G401 (cell line): Measurements from ENCODE around the gene MVB12B. TPM values are rescaled to one million over a fixed set of nuclear protein-coding genes. Genes with fewer than 3 reads are reported as not detected.
A peak's percentile ranks its signal among the peaks of the same experiment; 100 is the strongest.
"Not testable (repeated sequence)": the region's sequence is repeated elsewhere in the genome, so short reads cannot be mapped to it uniquely, and the experiment has no call there.

Experiments
- DNase-seq: peaks from one replicate; pipeline ENCODE4 v3.0.0-alpha.2; 2015; ENCODE audit warnings: low spot score
- in situ Hi-C: cut with HindIII; loops from 2 replicates; pipeline ENCODE4 v1.10.0; 2016; ENCODE audit warnings: low sequenced_read_pairs, mixed read lengths
- total RNA-seq: library from RNA; depleted of rRNA; stranded (reverse); fragments of >200 nt; shearing (Covaris generic); gene quantifications from 2 replicates; pipeline ENCODE4 v1.2.3, GENCODE V29; 2014

Gene MVB12B
- total RNA-seq, 1 experiment from 2014 or later, result 7.0 TPM

DNA sequence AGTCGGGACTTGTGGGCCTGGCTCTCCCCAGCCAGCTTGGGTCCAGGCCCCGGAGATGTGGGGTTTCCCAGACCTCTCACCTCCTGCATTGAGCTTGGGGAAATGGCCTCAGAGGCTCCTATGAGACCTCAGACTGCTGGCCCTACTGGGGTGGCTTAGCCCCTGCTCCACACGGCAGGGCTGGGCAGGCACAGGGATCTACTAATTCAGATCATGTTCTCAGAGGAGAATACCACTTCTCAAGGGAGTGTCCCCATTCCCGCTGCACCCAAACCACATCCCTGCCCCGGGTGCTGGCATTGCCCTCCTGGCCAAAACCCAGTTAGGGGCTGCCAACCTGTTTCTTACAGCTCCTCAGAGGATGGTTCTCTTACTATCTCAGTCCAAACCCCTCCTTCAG, 205.0 kb downstream of the MVB12B start:
- in situ Hi-C loops, result no loop called here
- no peak for DNase-seq

DNA sequence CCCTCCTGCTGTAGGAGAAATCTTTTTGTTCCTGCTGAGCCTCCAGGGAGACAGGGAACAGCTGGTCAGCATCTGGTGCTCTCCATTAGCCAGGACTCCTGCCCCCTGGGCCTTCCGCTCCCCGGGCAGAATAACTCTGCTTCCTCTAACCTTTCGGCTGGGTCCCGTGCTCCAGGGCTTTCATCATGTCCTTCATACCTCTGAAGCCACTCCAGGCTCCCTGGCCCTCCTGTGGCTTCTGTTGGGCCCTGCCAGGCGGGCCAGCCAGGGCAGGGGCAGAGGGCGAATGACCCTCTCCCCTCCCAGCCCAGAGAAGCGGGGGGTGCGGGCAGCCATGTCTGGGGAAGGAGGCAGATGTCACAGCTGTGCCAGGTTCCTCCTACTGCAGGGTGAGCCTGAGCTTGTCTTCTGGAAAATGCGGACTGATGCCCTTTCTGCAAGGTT, 205.4 kb downstream of the MVB12B start:
- DNase-seq, result no peak

DNA sequence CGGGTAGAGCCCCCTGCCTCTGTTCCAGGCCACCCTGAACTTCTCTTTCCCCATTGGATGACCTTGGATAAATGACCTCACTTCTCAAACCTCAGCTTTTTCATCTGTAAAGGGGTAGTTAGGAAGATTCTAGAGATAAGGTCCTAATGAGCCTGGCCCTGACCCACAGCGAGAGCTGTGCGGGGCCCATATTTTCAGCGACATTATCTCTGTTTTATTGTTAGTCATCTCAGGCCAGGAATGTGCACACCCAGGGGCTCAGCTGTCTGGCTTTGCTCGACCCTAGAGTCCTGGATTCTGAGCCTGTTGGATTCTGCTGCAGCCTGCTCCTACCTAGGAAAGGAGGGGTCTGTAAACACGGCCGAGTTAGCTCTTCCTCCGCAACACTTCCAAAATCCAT, 205.9 kb downstream of the MVB12B start:
- no peak for DNase-seq
- in situ Hi-C loops, result no loop called here

More for the DNA sequence above, 205.4 kb downstream of the MVB12B start:
- in situ Hi-C loops, result no loop called here

DNA sequence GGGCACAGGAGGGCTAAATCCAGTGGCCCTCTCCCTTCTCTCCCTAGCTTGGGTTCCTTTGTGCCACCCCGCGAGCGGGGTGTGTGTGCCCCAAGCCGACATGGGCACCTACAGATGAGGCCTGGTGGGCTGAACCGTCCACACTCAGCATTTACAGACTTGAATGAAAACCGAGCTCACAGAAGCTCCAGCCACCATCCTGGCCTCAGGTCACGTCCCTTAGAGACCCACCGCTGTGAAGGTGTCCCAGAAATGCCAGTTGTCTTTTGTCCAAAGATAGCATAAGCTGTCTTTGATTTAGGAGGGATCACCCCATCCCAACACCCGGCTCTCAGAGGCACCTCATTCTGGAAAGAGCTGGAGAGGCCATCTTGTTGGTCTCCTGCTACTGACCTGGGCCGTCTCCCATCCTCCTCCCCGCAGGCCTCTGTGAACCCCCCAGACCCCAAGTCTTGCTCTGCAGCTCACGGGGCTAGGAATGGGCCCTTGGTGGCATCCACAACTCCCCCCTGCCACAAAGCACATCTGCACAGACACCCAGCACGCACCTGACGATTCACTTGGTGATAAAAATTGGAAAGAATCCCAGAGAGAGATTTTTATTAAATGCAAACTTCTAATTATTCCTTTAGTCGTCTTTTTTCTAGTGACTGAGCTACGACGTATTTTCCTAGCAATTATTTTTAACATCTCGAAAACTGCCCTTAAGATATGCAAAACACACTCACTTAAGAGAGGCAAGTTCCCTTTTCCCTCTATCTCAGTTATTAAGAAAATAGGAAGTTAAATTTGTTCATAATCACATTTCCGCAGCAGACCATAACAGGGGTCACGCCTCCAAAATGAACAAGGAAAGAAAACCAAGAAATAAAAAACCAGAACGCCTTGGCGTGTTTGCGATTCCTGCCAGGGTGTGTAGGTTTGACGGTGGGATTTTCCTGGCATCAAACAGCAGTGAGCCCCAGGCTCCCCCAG, 206.6 kb downstream of the MVB12B start:
- in situ Hi-C loops, result no loop called here
- no peak for DNase-seq

DNA sequence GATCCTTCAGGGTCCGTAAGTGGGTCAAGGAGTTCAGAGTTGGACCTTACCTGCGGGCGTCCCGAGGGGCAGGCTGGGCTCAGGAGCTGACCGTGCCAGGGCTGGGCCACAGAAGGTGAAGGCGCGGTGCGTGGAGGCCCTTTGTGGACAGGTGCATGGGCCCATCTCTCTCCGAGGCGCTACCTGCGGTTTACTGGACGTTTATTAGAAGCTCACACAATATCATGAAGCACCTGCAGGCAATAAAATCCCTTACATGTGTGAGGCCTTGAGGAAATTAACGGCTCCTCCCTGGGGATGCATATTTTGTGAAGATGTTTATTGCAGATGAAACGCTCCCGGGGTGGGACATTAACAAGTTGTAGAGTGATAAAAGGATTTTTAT, 207.3 kb downstream of the MVB12B start:
- in situ Hi-C loops, result no loop called here
- no peak for DNase-seq

DNA sequence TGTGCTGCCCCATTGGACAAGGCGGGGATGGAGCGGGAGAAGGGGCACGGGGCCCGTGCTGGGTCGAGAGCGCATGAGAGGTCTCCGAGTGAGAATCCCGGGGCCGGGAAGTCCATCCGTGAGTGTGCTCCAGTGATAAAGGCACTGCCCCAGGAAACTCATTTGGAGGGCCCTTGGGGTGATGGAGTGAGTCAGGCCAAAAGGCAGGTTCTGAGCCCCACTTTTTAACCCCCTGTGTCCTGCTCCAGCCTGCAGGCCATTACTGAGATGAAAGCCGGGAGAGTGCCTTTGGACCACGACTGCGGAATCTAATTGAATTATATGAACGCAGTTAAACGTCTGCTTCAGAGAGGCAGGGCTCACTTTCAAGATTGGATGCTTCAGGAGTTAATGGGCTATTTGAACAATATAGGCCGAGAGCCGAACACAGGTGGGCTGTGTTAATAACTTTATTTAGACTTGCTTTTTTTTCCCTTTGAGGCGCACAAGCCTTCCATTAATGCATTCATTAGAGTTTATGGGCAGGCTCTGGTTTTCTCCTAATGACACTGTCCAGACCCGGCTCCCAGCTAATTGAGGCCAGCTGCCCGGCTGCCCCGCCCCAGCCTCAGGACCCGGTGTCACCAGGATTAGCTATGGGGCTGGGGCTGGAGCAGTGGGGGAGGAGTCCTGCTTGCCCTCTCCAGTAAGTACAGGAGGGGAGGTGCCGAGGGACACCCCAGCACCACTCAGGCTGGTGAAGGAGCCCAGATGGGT, 208.0 kb downstream of the MVB12B start:
- DNase-seq, result peak; percentile 65

DNA sequence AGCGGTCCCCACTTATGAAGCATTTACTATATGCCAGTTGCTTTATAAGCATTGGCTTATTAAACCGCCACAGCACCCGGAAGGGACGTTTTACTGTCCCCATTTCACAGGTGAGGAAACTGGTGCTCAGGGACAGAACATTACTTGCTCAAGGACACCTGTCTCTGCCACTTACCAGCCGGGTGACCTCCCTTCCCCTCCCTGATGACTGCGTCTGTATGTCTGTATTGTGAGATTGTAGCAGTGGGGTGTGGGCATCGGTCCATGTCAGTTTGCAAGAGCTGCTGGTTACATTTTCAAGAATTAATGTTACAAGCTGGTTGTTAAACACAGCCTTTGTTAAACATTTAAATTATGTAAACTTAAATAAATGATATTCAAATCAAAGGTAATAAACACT, 209.5 kb downstream of the MVB12B start:
- no peak for DNase-seq
- in situ Hi-C loops, result no loop called here

More for the DNA sequence above, 208.0 kb downstream of the MVB12B start:
- in situ Hi-C loops, result no loop called here

DNA sequence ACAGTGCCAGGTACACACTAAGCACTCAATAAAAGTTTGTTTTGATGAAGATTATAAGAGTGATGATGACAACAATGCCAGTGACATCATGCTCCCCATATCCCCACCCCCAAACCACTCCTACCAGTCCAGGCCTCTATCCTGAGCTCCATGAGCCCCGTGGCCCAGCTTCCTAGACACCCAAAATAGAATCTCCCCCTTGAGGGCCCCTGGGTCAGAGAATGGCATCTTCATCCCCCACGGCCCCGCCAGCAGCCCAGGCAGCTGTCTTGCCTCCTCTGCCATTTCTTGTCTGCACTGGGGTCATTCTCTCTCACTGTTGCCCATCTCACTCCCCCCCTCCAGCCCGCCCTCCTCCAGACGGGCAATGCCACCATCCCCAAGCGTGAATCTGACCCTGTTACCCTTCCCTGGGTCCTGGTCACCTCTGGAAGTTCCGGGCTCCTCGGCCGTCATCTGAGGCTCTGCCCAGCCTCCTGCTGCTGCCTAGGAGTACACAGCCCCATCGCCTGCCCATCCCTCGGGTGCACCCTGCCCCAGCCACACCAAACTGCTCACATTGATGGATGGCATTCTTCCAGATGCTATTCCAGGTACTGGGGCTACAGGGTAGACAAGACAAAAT, 210.3 kb downstream of the MVB12B start:
- in situ Hi-C loops, result no loop called here

DNA sequence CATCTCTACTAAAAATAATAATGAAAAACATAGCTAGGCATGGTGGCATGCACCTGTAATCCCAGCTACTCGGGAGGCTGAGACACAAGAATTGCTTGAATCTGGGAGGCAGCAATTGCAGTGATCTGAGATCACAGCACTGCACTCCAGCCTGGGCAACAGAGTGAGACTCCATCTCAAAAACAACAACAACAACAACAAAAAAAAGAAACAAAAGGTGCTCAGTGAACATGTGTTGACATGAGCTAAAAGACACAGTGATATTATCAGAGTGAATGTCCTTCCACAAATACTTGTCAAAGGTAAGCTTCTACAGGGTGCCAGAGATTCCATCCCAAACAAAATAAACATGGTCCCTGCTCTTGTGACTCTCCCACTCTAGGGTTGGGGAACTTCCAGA, 211.9 kb downstream of the MVB12B start:
- in situ Hi-C loops, result no loop called here
- DNase-seq, result no peak

More for the DNA sequence above, 210.3 kb downstream of the MVB12B start:
- no peak for DNase-seq

DNA sequence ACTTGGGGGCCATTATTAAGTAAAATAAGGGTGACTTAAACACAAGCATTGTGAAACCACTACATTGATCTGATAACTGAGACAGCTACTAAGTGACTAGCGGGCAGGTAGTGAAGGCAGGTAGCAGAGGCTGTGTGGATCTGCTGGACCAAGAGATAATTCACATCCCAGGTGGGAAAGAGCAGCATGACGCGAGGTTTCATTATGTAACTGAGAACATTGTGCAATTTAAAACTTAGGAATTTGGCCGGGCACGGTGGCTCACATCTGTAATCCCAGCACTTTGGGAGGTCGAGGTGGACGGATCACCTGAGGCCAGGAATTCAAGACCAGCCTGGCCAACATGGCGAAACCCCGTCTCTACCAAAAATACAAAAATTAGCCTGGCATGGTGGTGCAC, 213.8 kb downstream of the MVB12B start:
- in situ Hi-C loops, DNase-seq: not testable (repeated sequence)

DNA sequence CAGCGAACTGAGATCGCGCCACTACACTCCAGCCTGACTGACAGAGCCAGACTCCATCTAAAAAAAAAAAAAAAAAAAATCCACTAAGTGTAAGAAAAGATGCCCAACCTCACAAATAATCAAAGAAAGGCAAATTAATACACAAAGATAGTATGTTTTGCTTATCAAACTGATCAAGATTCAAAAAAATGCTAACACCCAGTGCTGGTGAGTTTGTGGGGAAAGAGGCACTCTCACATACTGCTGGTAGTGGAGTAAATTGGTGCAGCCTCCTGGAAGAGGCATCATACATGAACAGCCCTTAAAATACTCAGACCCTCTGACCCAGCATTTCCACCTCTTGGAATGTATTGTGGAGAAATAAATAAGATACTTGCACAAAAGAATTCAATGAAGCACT, 216.9 kb downstream of the MVB12B start:
- in situ Hi-C loops, result no loop called here
- no peak for DNase-seq

DNA sequence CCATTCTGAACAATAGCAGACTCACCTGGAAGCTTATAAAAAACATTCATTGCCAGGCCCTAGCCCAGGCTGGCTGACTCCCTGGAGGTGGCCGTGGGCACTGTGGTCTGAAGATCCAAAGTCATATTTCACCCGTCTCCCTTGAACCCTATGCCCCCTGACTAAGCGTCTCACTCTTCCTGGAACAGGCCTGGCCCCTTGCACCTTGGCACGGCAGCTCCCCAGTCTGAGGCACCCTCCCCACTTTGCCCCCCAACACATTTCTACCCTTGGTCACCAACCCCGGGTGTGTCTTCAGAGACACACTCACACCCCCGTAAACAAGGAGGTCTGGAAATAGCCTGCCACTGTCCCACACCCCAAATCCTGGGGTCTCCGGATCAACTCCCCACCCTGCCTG, 218.5 kb downstream of the MVB12B start:
- in situ Hi-C loops, result no loop called here

DNA sequence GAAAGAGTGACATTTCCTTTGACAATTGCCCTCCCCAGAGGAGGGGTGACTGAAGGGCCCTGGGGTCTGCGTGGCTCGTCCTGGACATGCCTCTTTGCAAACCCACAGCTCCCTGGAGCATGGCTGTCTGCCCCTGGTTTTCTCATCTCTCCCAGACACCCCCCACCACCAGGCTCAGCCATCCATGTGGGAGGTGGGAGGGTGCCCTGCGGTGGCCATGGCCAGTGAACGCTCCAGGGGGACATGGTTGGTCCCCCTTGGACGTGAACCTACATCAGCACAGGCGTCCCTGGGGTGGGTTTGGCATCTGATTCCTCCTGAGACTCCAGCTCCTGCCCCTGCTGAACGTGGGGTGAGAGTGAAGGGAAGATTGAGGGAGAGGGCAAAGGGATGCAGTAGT, 219.4 kb downstream of the MVB12B start:
- in situ Hi-C loops, result no loop called here
- DNase-seq, result no peak

More for the DNA sequence above, 218.5 kb downstream of the MVB12B start:
- DNase-seq, result no peak

DNA sequence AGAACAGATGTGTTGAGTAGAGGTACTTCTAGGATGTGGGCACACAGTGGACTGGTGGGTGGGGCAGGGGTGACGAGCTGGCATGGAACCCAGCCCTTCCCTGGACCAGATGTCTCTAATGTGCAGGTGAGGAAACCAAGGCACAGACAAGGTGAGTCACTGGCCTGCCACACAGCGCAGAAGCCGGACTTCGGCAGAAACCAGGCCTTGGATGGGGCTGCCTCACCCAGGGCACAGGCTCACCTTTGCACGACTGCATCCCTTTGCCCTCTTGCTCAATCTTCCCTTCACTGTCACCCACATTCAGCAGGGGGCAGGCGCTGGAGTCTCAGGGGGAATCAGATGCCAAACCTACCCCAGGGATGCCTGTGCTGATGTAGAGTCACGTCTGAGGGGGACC, 221.7 kb downstream of the MVB12B start:
- in situ Hi-C loops, result no loop called here
- no peak for DNase-seq

DNA sequence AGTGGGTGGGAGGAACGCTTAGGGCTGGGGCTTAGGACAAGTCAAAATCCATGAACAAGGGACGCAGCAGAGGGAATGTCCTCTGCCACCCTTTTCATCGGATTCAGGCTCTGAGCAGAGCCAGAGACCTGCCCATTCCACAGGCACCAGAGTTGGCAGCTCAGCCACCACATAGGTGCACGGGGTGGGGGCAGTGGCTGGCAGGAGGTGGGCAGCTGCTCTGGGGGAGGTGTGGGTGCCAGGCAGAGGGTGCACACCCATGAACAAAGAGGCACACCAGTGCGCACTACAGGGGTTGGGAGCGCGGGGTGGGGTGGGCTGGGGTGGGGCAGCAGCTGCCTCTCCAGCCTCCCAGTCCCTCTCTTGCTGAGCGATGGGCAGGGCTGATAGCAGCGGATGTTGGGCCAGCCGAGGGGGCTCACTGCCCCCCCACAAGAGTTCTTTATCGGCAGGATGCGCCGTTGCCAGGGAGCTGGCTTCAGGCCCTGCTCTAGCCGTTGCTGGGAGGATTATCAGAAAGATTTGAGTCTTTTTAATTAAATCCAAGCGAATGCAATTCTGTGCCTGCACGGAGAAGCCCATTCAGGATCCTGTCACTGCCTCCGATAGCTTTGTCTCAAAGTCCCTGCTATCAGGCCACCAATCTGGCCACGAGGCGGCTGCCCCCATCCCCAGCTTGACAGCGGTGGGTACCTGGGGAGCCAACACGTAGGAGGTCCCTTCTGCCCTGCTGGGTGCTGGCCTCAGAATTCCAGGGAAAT, 222.8 kb downstream of the MVB12B start:
- no peak for DNase-seq
- in situ Hi-C loops, result no loop called here

DNA sequence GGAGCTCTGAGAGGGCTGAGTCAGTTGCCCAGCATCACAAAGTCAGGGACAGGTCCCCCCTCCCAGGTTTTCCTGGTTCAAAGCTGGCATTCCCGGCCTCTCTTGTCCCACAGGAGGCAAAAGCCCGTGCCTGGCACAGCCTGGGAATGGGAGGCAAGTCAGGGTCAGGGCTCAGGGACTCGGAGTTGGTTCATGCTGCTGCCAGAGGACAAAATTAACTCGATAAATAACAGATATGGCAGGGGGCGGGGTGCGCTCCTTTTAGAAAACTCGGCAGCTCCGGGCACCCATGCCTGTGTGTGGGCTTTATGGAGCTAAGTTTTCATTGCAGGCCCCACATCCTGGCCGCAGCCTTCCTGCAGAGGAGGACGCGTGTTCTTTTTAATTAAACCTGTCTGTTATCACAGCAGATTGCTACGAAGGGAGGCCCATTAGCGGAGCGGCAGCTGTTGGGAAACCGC, 224.3 kb downstream of the MVB12B start:
- no peak for DNase-seq
- in situ Hi-C loops, result no loop called here

DNA sequence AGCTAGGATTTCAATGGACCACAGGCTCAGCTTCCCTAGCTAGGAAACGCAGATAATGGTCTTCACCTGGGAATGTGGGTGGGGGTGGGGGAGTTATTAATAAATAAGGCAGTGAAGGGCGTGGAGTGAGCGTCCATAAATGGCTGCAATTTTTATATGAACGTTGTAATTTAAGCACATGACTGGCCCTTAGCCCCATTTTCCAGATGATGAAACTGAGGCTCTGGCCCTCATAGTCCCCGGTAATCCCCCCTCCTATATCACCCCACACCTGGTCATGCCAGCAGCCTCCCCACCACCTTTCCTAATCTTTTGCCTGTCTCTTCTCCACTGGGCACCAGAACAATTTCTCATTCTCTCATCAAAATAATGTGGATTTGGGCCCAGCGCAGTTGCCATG, 225.2 kb downstream of the MVB12B start:
- in situ Hi-C loops, result no loop called here
- DNase-seq, result no peak

DNA sequence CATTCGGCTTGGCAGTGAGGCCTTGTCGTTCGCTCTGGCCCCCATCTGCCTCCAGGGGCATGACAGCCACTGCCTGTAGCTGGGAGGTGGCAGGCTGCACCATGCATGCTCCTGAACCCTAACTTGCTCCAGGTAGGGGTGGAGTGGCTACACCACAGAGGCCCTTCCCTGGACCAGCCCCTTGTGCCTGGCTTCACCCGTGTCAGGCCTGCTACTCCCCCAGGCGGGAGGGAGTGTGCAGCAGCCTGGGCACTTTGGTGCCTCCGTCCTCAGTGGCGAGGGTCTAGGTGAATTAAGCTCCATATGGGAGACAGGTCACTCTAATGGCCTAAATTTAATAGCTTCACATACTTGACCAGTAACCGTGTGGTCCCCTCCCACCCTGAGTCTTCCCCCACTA, 227.7 kb downstream of the MVB12B start:
- no peak for DNase-seq
- in situ Hi-C loops, result no loop called here

DNA sequence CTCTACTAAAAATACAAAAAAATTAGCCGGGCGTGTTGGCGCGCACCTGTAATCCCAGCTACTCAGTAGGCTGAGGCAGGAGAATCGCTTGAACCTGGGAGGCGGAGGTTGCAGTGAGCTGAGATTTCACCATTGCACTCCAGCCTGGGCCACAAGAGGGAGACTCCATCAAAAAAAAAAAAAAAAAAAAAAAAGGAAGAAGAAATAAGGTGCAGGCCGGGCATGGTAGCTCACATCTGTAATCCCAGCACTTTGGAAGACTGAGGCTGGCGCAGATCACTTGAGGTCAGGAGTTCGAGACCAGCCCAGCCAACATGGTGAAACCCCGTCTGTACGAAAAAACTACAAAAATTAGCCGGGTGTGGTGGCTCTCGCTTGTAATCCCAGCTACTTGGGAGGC, 228.8 kb downstream of the MVB12B start:
- in situ Hi-C loops, result loop anchor here (5.0 kb wide), 1 partner anchor 33 kb away; no protein-coding TSS in a partner anchor
- not testable (repeated sequence) for DNase-seq
